ENCODE measurements around the gene FAM180A.

GRCh38 chr7:135719688-135720087 is 28.9 kb downstream of the FAM180A start:
- no peak for TF ChIP-seq CTCF (IDR thresholded peaks at IDR 0.05; ENCODE audit: low read depth, low read length)
- no peak for TF ChIP-seq EZH2phosphoT487 (IDR thresholded peaks at IDR 0.05; ENCODE audit: low read depth)

All from OCI-LY3 (cell line).